ENCODE measurements around the gene UNC5C.

- TF ChIP-seq, protein P1, sequence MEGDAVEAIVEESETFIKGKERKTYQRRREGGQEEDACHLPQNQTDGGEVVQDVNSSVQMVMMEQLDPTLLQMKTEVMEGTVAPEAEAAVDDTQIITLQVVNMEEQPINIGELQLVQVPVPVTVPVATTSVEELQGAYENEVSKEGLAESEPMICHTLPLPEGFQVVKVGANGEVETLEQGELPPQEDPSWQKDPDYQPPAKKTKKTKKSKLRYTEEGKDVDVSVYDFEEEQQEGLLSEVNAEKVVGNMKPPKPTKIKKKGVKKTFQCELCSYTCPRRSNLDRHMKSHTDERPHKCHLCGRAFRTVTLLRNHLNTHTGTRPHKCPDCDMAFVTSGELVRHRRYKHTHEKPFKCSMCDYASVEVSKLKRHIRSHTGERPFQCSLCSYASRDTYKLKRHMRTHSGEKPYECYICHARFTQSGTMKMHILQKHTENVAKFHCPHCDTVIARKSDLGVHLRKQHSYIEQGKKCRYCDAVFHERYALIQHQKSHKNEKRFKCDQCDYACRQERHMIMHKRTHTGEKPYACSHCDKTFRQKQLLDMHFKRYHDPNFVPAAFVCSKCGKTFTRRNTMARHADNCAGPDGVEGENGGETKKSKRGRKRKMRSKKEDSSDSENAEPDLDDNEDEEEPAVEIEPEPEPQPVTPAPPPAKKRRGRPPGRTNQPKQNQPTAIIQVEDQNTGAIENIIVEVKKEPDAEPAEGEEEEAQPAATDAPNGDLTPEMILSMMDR (IDR thresholded peaks at IDR 0.05) = no peak
- no peak for TF ChIP-seq POLR2A (IDR thresholded peaks at IDR 0.05)
- no peak for TF ChIP-seq POLR2AphosphoS5 (IDR thresholded peaks at IDR 0.05; ENCODE audit: insufficient read depth in 1 of 2, low read depth in 1 of 2)
Measured at GRCh38 chr4:95556207-95556859, 7.6 kb upstream of the UNC5C start.

Data from vagina (tissue), 2 donors.